Measurements from ENCODE around the gene IFT22.
"Not testable (repeated sequence)": the region's sequence is repeated elsewhere in the genome, so short reads cannot be mapped to it uniquely, and the experiment has no call there.

IFT22 gene

GRCh38 chr7:101273206-101273605 lies 48.4 kb downstream of the IFT22 start:
- no peak for DNase-seq

GRCh38 chr7:101271021-101271420 lies 50.6 kb downstream of the IFT22 start:
- DNase-seq = no peak

GRCh38 chr7:101269664-101270063 lies 51.9 kb downstream of the IFT22 start:
- no peak for DNase-seq

DNA sequence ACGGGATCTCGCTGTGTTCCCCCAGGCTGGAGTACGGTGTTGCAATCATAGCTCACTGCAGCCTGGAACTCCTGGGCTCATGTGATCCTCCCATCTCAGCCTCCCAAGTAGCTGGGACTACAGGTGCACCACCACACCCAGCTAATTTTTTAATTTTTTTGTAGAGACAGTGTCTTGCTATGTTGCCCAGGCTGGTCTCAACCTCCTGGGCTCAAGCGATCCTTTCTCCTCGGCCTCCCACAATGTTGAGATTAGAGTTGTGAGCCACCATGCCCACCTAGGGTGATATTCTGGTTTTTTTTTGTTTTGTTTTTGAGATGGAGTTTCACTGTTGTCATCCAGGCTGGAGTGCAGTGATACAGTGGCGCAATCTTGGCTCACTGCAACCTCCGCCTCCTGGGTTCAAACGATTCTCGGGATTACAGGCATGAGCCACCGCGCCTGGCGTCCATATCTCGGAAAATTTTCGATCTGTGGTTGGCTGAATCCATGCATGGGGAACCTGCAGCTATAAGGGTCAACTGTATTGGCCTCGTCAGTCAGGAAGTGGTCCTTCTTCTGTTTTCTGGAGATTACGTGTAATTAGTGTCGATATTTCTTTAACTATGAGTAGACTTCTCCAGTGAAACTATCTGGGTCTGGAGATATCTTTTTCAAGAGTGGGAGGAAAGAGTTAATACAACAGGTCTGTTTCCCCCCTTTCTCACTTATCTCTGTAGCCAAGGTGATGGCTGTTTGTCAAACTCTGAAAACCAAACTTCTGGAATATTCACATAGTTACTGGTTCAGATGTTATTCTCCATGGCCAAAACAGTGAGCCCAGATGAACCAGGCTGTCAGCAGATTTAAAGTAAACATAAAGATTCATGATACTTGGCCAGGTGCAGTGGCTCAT lies 55.7 kb downstream of the IFT22 start:
- DNase-seq = no peak

DNA sequence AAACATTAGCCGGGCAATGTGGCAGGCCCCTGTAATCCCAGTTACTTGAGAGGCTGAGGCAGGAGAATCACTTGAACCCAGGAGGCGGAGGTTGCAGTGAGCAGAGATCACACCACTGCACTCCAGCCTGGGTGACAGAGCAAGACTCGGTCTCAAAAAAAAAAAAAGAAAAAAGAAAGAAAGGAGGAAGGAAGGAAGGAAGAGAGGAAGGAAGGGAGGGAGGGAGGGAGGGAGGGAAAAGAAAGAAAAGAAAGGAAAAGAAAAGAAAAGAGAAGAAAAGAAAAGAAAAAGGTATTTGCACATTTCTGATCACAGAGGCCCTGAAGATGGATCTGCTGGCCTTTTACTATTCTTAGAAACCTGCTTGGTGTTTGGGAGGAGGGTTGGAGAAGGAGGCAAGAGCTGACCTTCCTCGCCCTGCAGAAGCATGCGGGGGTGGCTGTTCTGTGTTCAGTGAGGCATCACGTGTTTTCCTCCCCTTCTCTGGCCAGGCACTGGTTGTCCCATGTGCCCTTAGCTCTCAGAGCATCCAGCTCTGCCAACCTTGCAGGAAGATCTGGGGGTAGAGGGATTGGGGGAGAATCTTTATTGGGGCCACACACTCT lies 57.4 kb downstream of the IFT22 start:
- DNase-seq = not testable (repeated sequence)
